ENCODE data around the gene CELSR1.
"Not testable (repeated sequence)": the region's sequence is repeated elsewhere in the genome, so short reads cannot be mapped to it uniquely, and the experiment has no call there.

The CELSR1 gene

GRCh38 chr22:46320166-46320710 lies 217.2 kb downstream of the CELSR1 start:
- DNase-seq (ENCODE audit: low read depth), result no peak

- no peak for DNase-seq (ENCODE audit: low read depth)
Observed at GRCh38 chr22:46319319-46319718, 218.1 kb downstream of the CELSR1 start.

- DNase-seq (ENCODE audit: low read depth), result no peak
Observed at GRCh38 chr22:46318576-46318975, 218.8 kb downstream of the CELSR1 start.

- no peak for DNase-seq (ENCODE audit: low read depth)
Observed at GRCh38 chr22:46317646-46318045, 219.8 kb downstream of the CELSR1 start.

- DNase-seq (ENCODE audit: low read depth), result no peak
Observed at GRCh38 chr22:46315976-46316375, 221.4 kb downstream of the CELSR1 start.

GRCh38 chr22:46312848-46313247 lies 224.6 kb downstream of the CELSR1 start:
- not testable (repeated sequence) for DNase-seq (ENCODE audit: low read depth)

- no peak for DNase-seq (ENCODE audit: low read depth)
Observed at GRCh38 chr22:46312056-46312455, 225.4 kb downstream of the CELSR1 start.

All from stimulated activated CD8-positive, alpha-beta memory T cell treated with anti-CD3 and anti-CD28 coated beads, Interleukin-7, amount 100 ng/mL, for 24 hours (primary cell).